K562 (cell line): ENCODE measurements around the gene PKD1L1. TPM values are rescaled to one million over a fixed set of nuclear protein-coding genes. Genes with fewer than 3 reads are reported as not detected.

Experiments
- HDAC3 ChIP-seq: fragments of 450-650 bp; IDR thresholded peaks from 2 replicates; pipeline ENCODE4 v1.6.1; 2018; ENCODE audit warnings: borderline replicate concordance, mild to moderate bottlenecking, moderate library complexity; ENCODE audit not compliant: partially characterized antibody
- HNRNPK ChIP-seq: fragments of 200-400 bp; formaldehyde crosslinking; IDR thresholded peaks from one replicate; pipeline ENCODE4 v1.6.1; 2018; ENCODE audit warnings: mild to moderate bottlenecking, low read depth, low read length; ENCODE audit not compliant: poor library complexity, severe bottlenecking
- JUN ChIP-seq, 2 experiments: sonication (generic) in 1 of 2; formaldehyde crosslinking in 1 of 2; IDR thresholded peaks; 2 replicates each; pipeline versions ENCODE4 v1.6.1 to v1.8.0; 2012 to 2022; ENCODE audit warnings: borderline replicate concordance in 2 of 2, mild to moderate bottlenecking in 2 of 2, improper control_type of control experiment in 1 of 2, low read depth in 1 of 2, low read length in 1 of 2, missing genetic modification reagents in 1 of 2
- POLR2H ChIP-seq: IDR thresholded peaks from 2 replicates; pipeline ENCODE4 v1.6.1; 2016; ENCODE audit warnings: missing genetic modification characterization, low read depth, mild to moderate bottlenecking, control low read depth, missing compliant biosample characterization, moderate library complexity
- PURB ChIP-seq: sonication (generic); formaldehyde crosslinking; IDR thresholded peaks from 2 replicates; pipeline ENCODE4 v1.9.0; 2021; ENCODE audit warnings: low read depth, mild to moderate bottlenecking, missing genetic modification reagents
- SOX6 ChIP-seq: fragments of 450-650 bp; IDR thresholded peaks from 2 replicates; pipeline ENCODE4 v1.6.1; 2014; ENCODE audit warnings: mild to moderate bottlenecking
- ZNF217 ChIP-seq: sonication (generic); formaldehyde crosslinking; IDR thresholded peaks from 2 replicates; pipeline ENCODE4 v1.8.0; 2022; ENCODE audit warnings: mild to moderate bottlenecking, missing genetic modification reagents
- polyA plus RNA-seq, 8 experiments: library from polyadenylated mRNA; depleted of rRNA in 4 of 8; stranded (reverse) in 5 of 8; unstranded in 3 of 8; fragments of >200 nt; fragmentation: Nextera tagmentation in 2 of 8; fragmentation: Illumina TruSeq in 1 of 8; extraction: Ambion mirVana in 2 of 8; extraction: Trizol in 1 of 8; gene quantifications; 2 replicates each; pipeline versions ENCODE4 v1.2.1 to v1.2.3, GENCODE V29; 2011 to 2014; ENCODE audit warnings: inconsistent platforms in 1 of 8, missing spikeins in 1 of 8
- total RNA-seq, 7 experiments: library from RNA; depleted of rRNA in 6 of 7; stranded (reverse); fragments of >200 nt in 6 of 7; fragmentation: Illumina TruSeq in 2 of 7; extraction: Trizol in 2 of 7; gene quantifications; 2 replicates each; pipeline versions ENCODE4 v1.2.1 to v1.2.3, GENCODE V29; 2011 to 2021; ENCODE audit warnings: low replicate concordance in 1 of 7
- TF ChIP-seq, protein P1 (sequence below): fragments of 450-650 bp; IDR thresholded peaks from 2 replicates; pipeline ENCODE4 v1.6.1; 2017; ENCODE audit warnings: antibody characterized with exemption, mild to moderate bottlenecking
- TF ChIP-seq, protein P2 (sequence below): fragments of 200-800 bp; sonication (Bioruptor generic); IDR thresholded peaks from 2 replicates; pipeline ENCODE4 v1.6.1; 2016; ENCODE audit warnings: missing genetic modification characterization, missing compliant biosample characterization

Gene PKD1L1
- total and polyA plus RNA-seq, 9 of the 15 experiments (the other 6 are each of a cell fraction or from before 2014, with no cell fraction given): 0.01 to 0.02 TPM; not detected in 7

DNA sequence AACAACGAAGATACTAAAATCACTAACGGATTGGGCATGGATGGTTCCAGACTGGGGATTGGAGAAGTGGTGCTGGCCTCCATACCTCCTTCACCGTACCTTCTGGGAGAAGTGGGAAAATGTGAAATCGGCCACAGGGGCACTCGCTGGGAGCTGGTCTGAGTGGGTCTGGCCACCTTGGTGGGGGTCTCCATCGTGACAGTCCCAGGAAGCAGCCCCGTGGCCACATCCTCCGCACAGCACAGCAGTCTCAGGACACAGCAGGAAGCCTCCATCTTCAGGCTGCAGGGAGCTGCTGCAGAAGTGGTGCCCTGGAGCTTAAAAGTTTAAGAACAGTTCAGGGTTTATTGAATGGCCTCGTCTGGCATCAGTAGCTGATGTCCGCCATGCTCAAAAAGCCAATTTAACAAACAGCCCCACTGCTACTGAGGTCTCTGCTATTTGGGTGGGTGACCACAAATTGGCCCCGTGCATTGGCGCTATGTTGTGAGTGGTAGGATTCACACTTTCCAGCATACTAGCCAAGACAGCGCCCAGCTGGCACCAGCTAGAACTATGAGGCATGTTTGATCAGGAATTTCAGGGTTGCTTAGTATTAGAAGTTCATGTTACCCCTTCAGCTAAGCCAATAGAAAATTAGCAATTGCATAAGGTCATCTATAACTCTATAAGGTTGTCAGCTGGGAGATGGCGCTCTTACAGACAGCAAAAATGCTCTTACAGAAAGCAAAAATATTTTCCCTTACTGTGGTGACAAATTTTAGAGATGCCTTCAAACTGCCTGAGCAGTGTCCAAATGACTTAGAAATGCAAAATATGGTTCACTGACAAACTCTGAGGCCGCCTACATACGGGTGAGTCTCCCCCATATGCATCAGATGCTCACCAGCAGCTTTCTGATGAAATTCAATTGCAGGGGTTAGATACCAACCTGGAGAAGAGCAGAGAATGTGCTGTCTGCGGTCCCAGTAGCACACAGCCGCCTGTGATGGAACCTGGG lies 17.0 kb downstream of the PKD1L1 start (continued):
- TF ChIP-seq, protein P1, sequence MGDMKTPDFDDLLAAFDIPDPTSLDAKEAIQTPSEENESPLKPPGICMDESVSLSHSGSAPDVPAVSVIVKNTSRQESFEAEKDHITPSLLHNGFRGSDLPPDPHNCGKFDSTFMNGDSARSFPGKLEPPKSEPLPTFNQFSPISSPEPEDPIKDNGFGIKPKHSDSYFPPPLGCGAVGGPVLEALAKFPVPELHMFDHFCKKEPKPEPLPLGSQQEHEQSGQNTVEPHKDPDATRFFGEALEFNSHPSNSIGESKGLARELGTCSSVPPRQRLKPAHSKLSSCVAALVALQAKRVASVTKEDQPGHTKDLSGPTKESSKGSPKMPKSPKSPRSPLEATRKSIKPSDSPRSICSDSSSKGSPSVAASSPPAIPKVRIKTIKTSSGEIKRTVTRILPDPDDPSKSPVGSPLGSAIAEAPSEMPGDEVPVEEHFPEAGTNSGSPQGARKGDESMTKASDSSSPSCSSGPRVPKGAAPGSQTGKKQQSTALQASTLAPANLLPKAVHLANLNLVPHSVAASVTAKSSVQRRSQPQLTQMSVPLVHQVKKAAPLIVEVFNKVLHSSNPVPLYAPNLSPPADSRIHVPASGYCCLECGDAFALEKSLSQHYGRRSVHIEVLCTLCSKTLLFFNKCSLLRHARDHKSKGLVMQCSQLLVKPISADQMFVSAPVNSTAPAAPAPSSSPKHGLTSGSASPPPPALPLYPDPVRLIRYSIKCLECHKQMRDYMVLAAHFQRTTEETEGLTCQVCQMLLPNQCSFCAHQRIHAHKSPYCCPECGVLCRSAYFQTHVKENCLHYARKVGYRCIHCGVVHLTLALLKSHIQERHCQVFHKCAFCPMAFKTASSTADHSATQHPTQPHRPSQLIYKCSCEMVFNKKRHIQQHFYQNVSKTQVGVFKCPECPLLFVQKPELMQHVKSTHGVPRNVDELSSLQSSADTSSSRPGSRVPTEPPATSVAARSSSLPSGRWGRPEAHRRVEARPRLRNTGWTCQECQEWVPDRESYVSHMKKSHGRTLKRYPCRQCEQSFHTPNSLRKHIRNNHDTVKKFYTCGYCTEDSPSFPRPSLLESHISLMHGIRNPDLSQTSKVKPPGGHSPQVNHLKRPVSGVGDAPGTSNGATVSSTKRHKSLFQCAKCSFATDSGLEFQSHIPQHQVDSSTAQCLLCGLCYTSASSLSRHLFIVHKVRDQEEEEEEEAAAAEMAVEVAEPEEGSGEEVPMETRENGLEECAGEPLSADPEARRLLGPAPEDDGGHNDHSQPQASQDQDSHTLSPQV: no peak
- TF ChIP-seq, protein P2, sequence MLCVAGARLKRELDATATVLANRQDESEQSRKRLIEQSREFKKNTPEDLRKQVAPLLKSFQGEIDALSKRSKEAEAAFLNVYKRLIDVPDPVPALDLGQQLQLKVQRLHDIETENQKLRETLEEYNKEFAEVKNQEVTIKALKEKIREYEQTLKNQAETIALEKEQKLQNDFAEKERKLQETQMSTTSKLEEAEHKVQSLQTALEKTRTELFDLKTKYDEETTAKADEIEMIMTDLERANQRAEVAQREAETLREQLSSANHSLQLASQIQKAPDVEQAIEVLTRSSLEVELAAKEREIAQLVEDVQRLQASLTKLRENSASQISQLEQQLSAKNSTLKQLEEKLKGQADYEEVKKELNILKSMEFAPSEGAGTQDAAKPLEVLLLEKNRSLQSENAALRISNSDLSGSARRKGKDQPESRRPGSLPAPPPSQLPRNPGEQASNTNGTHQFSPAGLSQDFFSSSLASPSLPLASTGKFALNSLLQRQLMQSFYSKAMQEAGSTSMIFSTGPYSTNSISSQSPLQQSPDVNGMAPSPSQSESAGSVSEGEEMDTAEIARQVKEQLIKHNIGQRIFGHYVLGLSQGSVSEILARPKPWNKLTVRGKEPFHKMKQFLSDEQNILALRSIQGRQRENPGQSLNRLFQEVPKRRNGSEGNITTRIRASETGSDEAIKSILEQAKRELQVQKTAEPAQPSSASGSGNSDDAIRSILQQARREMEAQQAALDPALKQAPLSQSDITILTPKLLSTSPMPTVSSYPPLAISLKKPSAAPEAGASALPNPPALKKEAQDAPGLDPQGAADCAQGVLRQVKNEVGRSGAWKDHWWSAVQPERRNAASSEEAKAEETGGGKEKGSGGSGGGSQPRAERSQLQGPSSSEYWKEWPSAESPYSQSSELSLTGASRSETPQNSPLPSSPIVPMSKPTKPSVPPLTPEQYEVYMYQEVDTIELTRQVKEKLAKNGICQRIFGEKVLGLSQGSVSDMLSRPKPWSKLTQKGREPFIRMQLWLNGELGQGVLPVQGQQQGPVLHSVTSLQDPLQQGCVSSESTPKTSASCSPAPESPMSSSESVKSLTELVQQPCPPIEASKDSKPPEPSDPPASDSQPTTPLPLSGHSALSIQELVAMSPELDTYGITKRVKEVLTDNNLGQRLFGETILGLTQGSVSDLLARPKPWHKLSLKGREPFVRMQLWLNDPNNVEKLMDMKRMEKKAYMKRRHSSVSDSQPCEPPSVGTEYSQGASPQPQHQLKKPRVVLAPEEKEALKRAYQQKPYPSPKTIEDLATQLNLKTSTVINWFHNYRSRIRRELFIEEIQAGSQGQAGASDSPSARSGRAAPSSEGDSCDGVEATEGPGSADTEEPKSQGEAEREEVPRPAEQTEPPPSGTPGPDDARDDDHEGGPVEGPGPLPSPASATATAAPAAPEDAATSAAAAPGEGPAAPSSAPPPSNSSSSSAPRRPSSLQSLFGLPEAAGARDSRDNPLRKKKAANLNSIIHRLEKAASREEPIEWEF (CRISPR knock-in tag): no peak
- TF ChIP-seq SOX6: no peak
- no peak for TF ChIP-seq ZNF217
- TF ChIP-seq POLR2H (tag): no peak
- no peak for TF ChIP-seq JUN (IDR thresholded peaks at IDR 0.05; ENCODE audit: borderline replicate concordance, low read depth, low read length)
- TF ChIP-seq JUN (CRISPR knock-in tag; IDR thresholded peaks at IDR 0.05; ENCODE audit: borderline replicate concordance): no peak
- no peak for TF ChIP-seq HNRNPK
- TF ChIP-seq HDAC3: no peak
- no peak for TF ChIP-seq PURB (CRISPR knock-in tag)
- TF ChIP-seq, all 486 proteins: peak for 0
